ENCODE measurements around the gene RRN3.

GRCh38 chr16:15054357-15055140, 39.5 kb downstream of the RRN3 start:
- TF ChIP-seq POLR2A (IDR thresholded peaks at IDR 0.05; ENCODE audit: low read length) (no peak), GATA1 (IDR thresholded peaks at IDR 0.05; ENCODE audit: low read depth, low read length) (no peak)

All from erythroblast (primary cell).